Stimulated activated CD8-positive, alpha-beta memory T cell treated with anti-CD3 and anti-CD28 coated beads, Interleukin-7, amount 100 ng/mL, for 24 hours (primary cell): ENCODE data around the gene EFCAB9.

Source experiments
- DNase-seq: peaks from one replicate; pipeline ENCODE4 v3.0.0-alpha.2; 2020; ENCODE audit warnings: low read depth

EFCAB9 gene

DNA sequence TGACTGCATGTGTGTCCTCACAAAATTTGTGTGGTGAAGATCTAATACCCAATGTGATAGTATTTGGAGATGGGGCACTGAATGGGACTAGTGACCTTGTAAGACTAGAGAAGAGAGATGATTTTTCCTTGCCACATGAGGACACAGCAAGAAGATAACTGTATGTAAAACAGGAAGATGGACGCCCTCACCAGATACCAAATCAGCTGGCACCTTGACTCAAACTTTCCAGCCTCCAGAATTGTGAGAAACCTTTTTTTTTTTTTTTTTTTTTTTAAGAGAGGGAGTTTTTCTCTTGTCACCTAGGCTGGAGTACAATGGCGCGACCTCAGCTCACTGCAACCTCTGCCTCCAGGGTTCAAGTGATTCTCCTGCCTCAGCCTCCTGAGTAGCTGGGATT lies 49.3 kb downstream of the EFCAB9 start:
- DNase-seq = no peak

DNA sequence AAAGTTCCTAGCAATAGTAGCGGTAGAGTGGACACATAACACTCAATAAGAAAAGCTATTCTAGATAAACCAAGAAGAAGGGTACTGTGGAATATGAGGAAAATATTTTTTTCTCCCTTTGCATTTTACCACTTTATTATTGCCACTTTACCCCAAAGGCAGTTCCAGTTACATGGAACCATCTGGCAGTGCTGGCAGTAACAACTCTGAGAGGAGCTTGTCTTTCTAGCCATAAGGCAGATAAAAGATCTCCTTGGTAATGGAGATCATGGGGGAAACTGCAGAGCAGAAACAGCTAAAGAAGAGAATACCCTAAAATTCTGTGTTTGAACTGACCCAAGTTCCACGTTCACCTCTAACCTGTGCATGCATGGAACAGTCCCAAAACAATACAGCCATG lies 51.1 kb downstream of the EFCAB9 start:
- DNase-seq = no peak

GRCh38 chr5:172245703-172246125 lies 51.7 kb downstream of the EFCAB9 start:
- DNase-seq = no peak

DNA sequence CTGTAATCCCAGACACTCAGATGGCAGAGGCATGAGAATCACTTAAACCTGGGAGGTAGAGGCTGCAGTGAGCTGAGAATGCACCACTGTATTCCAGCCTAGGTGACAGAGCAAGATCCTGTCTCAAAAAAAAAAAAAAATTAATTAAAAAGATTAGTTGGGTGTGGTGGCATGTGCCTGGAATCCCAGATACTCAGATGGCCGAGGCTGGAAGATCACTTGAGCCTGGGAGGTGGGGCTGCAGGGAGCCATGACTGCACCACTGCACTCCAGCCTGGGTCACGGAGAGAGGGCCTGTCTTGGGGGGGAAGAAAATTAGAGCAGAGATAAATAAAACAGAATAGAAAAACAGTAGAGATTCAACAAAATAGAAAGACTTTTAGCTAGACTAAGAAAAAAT lies 54.7 kb downstream of the EFCAB9 start:
- DNase-seq = no peak

- DNase-seq = no peak
Measured at GRCh38 chr5:172251419-172251818, 57.4 kb downstream of the EFCAB9 start.

DNA sequence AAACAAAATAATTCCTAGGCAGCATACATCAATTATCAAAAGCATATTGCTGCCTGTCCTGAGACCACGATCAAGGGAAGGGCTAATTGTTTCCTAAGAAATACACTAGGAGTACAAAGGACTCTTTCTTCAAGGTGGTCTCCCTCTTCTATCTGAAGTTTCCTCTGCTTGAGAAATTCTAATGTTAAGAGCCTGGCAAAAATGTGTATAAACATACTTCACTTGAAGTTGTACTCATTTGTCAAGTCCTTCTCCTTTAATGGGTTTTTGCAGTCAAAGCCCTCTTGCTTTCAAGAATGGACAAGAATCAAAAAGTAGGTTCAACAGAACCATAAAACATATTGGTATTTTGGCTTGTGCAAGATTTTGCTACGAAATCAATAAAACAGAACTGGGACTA lies 58.5 kb downstream of the EFCAB9 start:
- no peak for DNase-seq
